HG03159 (cell line): ENCODE data around the gene KIF12.

ENCODE experiments used
- ATAC-seq: cut with Tn5 transposase; IDR thresholded peaks from one replicate; pipeline ENCODE4 v1.9.1; 2021; ENCODE audit warnings: mild to moderate bottlenecking, moderate library complexity; ENCODE audit not compliant: unreplicated experiment

Gene KIF12

DNA sequence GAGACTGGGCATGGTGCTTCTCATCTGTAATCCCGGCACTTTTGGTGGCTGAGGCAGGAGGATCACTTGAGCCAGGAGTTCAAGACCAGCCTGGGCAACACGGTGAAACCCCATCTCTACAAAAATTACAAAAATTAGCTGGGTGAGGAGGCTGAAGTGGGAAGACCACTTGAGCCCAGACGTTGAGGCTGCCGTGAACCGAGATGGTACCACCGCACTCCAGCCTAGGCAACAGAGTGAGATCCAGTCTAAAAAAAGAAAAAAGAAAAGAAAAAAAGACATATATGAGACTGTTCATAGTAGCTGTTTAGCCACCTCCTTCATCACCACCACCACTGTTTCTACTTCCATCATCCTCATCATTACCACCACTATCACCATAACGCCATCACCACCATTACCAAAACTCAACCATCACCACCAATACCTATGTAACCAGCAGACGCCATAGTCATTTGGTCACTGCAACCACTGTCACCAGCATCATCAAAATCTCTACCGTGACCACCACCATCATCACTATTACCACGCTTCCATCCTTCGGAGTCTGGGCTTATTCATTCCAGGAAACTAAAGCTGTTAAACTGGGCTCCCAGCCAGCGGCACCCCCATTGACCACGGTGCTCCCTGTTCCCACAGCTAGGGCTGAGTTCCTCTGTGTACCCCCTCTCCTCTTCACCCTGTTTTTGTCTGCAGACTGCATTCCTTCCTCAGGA is 8.4 kb upstream of the KIF12 start:
- ATAC-seq: peak; percentile 15

DNA sequence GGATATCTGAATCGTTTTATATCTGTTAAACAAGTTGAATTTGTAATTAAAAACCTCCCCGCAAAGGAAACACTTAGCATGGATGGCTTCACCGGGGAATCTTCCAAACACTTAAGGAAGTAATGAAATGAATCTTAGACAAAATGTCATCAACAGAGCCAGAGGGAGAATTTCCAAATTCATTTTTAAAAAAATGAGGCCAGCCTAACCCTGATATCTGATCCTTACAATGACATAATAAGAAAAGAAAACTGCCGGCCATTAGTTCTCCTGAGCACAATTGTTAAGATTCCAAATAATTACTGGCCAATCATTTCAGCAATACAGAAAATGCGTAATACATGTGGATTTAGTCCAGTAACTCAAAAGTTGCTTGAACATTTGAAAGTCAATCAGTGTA is 6.1 kb upstream of the KIF12 start:
- no peak for ATAC-seq

DNA sequence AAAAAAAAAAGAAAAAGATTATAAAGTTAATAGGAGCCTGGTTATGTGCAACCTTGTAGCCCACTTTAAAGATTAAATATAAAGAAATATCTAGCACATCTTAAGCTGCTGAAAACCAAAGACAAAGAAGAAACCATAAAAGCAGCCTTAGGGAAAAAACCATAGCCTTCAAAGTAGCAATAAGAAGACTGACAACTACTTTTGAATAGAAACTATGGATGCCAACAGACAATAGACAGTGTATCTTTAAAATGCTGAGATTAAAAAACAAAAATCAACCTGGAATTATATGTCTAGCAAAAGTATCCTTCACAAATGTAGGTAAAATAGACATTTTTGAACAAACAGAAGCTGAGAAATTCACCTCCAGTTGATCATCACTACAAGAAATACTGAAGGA is 3.4 kb upstream of the KIF12 start:
- ATAC-seq: no peak

DNA sequence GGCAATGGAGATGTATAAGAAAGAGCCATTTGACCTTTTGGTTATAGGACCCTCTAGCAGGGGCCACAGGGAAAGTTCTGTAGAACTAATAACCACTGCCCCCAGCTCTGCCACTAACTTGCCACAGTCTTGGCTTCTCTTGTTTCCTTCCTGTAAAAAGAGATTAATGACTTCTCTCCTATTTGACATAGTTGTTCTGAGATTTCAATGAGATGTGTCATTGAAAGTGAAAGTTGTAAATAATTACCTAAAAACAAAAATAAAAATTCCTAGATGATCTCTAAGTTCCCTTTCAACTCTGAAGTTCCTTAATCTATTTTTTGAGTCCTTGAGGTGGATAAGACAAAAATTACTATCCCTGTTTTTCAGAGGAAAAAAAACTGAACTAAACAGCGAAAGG is 1.4 kb upstream of the KIF12 start:
- no peak for ATAC-seq

DNA sequence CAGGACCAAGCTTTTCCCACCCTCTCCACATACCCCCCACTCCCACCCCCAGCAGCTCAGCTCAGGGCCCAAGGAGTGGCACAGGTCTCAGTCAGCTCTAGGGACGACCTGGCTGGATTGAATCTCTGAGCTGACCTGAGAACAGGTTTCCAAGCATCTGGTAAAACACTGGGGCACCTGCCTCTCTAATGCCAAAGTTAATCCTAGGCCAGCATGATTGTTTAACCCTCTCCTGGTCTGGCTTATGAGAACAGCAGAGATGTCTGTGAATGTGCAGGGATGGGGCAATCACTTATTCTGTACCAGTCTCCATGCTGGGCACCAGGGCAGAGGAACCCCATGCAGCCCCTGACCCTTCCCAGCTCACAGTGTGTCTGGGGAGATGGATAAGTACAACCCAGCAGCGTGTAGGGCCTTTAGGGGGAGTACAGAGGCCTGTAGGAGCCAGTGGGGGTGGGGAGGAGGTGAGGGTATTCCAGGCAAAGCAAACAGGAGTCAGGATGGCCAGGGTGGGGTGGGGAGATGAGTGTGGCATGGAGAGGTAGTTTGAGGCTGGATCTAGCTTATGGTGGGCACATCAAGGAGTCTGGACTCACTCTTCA is 678 bp upstream of the KIF12 start:
- ATAC-seq: no peak

DNA sequence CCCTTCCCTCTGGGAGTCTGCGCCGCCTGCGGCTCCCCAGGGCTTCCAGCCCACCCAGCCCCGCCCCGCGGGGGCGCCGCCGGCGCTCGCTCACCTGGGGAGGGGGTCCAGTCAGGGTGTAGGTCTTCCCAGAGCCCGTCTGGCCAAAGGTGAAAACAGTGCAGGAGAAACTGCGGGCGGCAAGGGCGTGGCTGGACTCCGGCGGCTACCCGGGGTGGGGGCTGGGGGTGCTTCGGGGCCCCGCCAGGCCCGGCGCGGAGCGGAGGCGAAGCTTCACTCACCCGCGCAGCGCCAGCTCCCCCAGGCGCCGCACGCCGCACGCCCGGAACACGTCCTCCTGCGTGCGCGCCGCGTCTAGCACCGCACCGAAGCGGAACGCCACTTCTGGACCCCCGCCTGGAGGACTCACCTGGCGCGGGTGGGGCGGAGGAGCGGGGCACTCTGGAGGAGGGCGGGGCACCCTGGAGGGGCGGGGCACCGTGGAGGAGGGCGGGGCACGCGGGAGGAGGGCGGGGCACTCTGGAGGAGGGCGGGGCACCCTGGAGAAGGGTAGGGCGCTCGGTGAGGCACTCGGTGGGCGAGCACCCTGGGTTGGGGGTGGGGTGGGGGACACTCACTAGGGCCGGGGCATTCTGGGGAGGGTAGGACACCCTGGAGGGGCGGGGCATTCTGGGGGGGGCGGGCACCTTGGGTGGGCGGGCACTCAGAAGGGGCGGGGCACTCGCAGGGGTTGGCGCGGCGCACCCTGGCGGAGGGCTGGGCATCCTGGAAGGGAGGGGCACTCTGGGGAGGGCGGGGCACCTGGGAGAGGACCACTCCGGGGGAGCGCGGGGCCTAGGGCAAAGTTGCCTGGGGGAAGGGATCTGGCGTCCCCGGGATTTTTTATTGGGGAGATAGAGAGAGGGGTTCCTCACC is 814 bp downstream of the KIF12 start:
- ATAC-seq: no peak

DNA sequence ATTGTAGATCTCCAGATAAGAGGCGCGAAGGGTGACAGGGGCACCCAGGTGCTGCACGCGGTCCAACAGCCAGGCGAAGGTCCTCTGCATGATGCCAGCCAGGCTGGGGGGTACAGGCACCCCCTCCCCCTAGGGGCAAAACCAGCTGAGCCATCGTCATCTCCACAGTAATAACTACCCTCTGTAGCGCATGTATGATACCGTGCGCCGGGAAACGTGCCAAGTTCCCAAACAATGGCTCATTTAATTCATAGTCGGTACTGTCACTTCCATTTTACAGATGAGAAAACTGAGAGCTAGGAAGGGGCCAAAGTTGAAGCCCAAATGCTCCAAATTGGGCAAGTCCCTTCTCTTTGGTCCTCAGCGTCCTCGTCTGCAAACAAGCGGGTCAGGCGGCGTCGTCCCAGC is 1.5 kb downstream of the KIF12 start:
- no peak for ATAC-seq

DNA sequence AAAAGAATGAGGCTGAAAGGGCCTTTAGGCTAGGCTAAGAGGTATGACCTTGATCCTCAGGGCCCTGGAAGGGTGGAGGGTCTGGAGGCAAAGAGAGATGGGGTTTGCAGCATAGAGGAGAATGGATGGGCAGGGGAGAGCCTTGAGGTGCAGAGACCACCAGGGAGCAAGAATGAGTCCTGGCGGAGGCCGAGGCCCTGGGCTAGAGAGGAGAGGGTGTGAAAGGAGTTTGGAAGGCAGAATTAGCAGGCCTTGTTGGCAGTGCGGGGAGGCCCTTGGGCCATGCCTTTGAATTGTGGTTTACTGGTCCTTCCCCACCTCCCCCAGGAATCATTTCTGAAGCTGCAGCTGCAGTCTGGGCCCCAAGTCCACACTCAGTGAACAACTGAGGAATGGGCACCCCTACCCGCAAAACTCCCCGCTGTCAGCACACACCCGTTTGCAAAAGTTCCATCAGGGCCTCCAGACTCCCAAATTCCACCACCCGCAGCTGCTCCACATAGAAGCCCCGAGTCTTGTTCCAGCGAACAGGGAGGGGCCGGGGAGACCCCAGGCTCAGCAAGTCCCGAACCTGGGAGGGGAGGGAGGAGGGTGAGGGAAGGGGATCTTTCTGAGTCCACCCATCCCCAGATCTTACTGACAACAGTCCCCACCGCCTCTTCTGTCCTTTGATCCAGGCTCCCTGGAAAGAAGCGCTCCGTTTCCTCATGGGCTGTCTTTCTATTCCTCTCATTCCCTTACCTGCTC is 2.1 kb downstream of the KIF12 start:
- ATAC-seq: no peak

DNA sequence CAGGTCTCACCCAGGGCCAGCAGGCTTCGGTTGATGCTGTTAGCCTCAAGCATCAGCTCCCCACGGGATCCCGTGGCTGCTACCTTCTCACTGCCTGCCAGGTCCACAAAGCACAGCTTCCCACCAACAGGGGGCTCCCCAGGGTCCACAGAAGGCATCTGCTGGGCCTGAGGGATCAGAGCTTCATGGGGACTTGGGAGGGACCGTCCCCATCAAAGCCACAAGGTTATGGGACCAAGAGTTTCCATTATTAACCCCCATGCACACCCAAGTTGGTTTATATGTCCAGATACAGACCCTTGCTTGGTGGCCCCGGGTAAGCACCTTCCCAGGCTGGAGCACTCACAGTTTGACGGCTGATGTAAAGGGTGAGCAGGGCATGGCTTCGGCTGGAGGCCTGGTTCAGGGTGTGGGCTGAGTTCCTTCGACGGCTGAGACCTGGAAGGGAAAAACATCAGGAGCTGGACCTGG is 3.0 kb downstream of the KIF12 start:
- ATAC-seq: no peak

DNA sequence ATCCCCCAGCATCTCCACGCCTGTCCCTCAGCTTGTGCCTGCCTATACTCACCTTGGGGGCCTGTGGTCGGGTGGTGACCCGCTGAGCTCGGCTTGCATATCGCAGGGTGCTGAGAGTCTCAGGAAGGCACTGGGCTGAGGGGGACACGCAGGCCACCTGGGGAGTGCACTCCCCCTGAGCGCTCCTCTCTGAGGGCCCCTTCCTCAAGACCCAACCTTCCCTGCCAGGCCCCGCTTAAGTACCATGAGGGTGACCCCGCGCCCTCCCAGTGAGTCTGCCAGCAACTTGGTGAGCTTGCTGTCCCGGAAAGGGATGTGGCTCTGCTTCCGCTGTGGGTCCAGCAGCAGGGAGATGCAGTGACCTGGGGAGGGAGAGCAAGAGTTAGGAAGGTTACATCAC is 4.1 kb downstream of the KIF12 start:
- ATAC-seq: no peak

DNA sequence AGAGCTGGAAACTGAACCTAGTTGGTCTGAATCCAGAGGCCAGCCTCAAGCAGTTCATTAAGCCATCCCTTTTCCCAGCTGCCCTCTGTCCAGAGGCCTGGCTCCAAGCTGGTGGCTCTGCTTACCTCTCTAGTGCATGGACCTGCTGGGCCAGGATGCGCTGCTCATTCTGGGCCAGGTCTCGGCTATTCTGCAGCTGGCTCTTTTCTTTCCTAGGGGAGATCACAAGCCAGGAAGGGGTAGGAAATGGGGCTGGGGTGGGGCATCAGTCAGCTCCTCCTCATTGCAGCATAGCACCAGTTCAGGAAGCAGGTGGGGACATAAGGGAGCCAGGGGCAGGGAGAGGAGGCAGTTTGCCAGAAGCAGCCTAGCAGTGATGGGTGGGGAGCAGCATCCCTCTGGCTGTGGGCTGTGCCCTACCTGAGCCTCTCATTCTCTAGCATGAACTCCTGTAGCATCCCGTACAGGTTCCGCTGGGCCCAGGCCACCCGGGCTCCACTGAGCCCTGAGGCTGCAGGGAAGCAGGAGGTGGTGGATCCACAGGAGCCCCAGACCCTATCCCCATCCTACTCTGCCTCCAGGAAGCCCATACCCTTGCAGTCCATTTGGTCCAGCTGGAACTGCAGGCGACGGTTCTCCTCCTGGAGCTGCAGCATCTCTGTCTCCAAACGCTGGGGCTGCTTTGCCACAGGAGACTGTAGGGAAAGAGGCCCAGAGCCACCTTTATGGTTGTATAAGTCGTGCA is 5.2 kb downstream of the KIF12 start:
- ATAC-seq: no peak

DNA sequence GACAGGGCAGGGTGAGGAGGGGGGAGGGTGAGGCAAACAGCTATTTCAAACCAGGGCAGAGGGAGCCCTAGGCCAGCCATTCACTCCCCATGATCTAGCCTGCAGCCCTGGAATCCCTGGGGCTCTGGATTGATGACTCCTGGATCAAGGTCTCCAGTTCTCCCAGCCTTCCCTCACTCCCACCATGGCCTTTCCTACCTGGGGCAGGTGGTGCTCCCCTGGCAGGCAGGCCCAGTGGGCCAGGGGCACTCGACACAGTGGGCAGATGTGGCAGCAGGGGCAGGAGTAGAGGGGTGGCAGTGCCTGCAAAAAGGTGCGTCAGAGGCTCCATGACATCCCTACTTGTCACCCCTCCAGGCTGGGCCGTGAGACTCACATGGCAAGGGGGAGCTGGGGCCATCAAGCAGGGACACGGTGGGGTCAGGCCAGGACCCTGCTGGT is 6.0 kb downstream of the KIF12 start:
- no peak for ATAC-seq

DNA sequence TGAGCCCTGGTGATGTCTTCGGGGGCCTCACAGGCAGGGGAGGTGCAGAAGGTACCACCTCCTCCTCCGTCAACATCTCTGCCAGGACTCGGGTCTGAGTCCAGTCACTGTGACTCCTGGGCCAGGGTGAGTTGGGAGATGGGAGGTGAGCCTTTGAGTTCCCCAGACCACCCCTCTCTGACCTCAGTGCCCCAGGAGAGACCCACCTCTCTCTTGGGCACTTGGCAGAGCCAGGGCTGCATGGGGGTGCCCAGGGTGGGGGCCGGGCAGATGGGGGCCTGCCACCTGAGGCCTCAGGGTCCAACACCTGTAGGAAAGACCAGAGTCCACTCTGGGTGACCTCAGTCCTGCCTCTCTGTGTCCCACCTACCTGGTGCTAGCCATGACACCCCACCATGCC is 6.8 kb downstream of the KIF12 start:
- ATAC-seq: no peak

DNA sequence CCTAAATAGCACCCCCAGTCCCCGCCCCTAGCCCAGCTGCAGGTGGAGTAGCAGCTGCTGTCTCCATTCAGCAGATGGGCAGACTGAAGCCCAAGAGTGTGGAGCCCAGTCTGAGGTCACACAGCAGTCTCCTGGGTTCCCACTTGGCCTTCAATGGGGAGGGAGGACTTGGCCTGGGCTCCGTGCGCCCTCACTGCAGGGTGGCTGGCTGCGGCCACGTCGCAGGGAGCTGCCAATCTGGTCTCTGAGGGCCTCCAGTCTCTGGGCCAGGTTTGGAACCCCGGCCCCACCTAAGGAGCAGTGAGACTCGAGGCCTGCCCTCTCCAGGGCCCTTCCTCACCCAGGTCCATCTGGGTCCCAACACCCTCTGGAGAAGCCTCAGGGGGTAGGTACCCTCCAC is 7.4 kb downstream of the KIF12 start:
- no peak for ATAC-seq

DNA sequence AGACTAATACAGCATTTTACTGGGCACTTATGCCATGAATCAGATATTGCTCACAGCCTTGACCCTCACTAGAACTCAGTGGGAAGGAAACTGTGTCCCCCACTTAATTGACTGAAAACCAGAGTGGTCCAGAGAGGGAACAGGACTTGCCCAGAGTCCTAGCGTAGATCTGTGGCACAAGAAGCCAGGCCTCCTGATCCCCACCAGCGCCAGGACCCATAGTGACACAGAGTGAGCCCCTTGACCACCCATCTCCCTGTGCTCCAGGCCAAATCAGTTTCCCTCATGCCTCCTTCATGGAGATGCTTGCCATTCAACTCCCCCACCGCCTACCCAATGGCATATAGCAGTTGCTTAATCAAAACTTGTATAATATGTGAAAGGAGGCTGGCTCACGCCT is 8.3 kb downstream of the KIF12 start:
- no peak for ATAC-seq

DNA sequence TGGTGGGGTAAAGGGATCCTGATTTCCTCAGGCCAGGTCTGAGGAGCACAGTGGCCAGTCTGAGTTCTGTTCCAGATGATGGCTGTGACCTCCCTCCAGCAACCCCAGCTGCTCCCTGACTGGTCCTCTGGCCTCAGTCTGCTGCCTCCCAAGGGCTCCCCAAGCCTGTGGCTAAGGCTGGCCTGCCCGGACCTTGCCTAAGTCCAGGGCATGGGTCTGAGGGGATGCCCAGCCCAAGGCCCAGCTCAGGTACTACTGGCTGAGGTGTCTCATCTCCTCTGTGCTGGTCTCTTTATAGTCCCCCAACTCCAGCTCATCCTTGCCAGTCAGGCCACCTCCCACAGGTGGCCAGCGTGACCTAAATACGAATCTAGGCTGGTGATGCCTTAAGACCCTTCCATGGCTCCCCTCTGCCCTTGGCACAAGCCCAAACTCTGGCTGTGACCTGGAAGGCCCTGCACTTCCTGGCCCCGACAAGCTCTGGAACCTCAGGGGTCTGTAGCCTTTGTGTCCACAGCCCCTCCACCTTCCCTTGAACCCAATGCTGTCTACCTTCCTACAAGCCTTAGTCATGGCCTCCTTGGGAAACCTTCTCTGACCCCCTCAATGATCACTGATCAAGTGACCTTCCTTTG is 9.8 kb downstream of the KIF12 start:
- ATAC-seq: no peak

DNA sequence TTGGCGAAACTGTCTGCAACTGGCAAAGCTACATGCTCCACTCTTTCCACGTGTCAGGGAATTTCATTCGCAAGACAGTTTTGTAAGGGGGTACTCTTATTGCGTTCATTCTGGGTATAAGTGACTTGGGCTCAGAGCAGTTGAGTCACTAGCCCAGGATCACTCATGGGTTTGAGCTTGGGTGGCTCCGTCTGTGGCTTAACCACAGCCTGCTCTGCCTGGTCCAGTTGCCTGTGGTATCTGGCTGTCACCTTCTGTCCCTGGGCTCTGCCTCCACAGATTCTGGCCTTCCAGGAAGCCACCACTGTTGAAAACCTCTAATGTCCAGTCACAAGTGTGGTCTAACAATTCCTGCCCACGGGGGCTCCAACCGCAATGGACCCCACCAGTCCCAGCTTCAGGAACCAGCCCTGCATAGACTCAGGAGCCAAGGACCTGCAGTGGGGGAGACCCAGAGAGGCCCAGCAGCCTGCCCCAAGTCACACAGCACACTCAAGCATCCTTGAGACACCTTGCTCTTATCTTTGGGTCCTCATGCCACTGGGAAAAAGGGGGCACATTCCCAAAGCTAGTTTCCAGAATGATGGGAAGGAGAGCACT is 10.4 kb downstream of the KIF12 start:
- ATAC-seq: no peak

DNA sequence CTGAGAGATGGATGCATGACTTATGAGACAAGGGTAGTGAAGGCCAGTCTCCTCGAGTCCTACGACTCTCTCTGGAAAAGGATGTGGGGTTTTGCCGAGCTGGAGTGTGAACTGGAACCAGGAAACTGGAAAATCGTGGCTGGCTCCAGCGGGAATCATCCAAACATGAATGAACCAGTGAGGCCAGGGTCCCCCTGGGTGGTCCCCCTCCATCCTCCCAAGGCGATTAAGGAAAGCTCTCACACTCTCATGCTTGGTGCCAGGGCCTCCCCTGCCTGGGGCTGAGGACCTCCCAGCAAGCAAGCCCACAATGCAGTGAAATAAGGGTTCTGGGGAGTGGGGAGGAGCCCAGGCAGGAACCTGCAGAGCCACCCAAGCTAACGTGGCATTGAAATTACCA is 11.4 kb downstream of the KIF12 start:
- no peak for ATAC-seq

DNA sequence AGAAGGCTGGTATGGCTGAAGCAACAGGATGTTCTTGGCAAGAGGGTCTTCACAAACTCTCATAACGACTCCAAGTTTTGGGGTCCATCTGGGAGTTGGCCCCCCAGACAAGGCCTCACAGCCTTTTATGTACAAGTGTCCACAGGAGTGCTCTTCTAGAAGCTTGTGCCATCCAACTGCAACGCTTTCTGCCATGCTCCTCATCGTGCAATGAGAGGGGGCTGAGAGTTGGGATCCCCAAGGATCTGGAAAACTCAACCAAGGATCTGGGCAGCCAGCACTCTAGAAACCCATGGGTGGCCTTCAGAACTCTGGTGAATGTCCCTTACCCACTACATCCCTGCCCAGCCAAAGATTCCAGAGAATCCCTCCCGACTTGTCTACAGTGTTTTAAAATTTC is 12.5 kb downstream of the KIF12 start:
- no peak for ATAC-seq
